GM18870 (cell line): Measurements from ENCODE around the gene TFE3.

Experiments
- ATAC-seq: cut with Tn5 transposase; IDR thresholded peaks from one replicate; pipeline ENCODE4 v1.9.1; 2021; ENCODE audit warnings: moderate library complexity; ENCODE audit not compliant: unreplicated experiment

Gene TFE3

DNA sequence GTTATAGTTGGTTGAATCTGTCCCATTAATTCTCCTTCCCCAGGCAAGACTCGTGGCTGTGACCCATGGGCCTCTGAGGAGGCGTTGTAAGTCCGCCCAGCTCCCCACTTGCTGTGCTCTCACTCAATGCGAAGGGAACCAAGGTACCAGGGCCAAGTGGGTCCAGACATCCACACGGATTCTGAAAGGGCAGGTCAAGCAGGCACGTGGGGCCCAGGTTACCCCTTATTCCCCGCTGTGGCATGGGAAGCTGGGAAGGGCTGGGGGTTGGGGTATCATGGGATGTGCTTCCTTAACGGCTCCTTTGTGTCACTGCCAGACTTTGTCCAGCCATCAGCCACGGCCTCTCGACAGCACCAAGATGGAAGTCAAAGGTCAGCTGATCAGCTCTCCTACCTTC, 18.8 kb upstream of the TFE3 start:
- no peak for ATAC-seq

DNA sequence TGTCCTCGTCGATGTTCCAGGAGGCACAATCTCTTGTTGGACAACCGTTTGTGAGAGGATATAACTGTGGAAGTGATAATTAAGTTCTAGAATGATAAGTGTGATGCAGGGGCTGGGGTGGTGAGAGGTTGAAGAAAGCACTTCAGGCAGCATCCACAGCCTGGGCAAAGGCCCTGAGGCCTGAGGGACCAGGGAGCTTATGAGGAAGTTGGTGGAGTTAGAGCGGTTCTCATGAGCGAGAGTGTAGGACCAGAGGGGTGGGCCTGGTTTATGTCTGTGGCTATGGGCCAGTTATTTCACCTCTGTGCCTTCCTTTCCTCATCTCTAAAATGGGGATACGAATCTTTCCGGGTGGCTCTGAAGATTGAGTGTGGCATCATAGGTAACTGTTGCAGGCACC, 18.3 kb upstream of the TFE3 start:
- ATAC-seq, result no peak

DNA sequence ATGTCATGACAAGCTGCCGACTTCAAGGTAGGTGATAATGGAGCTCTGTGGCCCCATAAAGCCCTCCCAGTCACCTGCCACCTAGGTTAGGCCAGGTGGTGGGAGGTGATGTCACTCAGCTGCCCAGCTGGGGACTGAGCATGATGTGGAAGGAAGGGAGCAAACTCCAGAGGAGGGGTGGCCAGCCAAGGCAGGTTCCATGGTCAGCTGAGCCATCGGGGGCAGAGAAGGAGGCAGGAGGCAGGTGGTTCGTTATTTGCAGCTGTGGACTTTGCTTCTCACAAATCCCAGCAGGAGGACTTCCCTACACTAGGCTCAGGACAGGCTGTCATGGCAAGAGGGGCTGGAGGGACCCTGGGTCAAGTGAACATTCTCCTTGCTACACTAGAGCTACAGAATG, 17.8 kb upstream of the TFE3 start:
- no peak for ATAC-seq

DNA sequence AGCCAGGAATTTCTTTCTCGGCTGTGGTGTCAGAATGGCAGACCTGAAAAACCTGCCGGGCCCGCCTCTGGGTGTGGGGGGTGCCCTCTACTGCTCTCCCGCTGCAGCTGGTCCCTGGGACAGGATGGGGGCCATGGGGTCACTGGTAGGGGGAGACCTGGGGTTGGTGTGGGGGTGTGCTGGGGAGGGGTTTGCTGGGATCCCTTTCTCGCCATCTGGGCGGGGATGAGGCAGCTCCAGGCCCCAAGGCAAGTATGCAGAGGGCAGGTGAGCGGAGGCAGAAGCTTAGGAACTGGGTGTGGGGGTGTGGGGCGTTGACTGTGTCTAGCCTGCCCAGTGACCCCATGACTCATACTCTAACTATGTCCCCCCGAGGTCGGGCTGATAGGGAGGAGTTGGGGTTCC, 16.5 kb upstream of the TFE3 start:
- ATAC-seq, result no peak

DNA sequence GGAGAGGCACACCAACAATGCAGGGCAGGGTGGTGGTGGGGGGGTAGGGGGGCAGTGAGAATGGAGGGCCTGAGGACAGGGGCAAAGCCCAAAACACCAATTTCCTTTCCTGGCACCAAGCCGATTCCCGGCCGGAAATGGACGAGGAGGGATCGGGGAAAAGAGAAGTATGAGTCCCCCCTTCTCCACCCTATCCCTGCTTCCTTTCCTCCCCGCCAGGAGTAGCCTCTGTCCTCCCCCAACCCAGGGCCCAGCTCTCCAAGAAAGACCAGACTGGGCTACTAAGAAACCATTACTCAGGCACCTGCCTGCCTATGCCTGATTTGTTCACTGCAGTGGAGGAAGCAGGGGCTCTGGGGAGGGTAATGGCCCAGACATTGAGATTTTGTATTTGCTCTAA, 16.0 kb upstream of the TFE3 start:
- no peak for ATAC-seq

DNA sequence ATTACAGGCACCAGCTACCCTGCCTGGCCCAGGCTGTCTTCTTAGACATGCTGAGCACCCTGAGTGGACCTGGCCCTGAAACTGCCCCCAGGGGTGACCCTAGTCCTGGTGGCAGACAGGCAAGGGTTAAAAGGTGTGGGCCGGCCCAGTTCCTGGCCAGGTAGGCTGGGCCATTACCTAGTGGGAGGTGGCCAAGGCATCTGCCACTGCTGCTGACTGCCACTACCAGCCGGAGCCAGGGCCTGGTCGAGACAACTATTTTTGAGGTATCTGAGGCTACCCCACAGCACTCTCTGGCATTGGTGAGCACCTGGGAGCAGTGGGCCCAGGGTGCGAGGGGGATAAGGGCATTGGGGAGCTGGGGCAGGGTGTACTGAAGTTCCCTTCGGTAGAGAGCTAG, 15.6 kb upstream of the TFE3 start, which contains the start of gene CCDC120:
TSS of gene CCDC120 (plus strand) at position 206 of the 400 bp plus-strand sequence. CDS start 3,043 bp downstream, outside the sequence.
- no peak for ATAC-seq

DNA sequence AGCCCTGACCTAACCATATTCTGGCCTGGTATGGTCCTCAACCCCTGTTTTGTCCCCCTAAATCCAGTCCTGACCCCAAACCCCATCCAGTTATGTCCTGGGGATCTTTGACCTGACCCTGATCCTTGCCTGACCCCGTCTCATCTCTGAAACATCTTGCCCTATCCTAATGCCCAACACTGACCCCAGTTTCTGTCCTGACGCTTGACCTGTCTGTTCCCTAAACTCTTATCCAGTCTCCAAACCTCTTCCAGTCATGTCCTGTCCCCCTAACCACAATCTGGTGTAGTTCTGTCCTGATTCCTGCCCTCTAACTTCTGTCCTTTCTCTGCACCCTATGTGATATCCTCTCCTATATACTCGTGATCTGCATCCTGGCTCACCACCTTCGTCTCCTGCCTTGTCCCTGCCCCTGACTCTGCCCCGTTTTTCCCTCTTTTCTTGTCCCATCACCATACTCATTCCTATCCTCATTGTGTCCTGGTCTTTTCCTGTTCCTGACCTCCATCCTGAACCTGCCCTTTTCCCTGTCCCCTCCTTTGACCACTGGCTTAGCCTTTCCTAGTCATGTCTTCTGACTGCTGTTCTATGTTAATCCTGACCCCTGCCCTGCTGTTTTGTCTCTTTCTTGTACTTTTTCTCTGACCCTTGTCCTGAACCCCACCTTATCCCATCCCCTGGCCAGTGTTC, 11.1 kb upstream of the TFE3 start:
- no peak for ATAC-seq

DNA sequence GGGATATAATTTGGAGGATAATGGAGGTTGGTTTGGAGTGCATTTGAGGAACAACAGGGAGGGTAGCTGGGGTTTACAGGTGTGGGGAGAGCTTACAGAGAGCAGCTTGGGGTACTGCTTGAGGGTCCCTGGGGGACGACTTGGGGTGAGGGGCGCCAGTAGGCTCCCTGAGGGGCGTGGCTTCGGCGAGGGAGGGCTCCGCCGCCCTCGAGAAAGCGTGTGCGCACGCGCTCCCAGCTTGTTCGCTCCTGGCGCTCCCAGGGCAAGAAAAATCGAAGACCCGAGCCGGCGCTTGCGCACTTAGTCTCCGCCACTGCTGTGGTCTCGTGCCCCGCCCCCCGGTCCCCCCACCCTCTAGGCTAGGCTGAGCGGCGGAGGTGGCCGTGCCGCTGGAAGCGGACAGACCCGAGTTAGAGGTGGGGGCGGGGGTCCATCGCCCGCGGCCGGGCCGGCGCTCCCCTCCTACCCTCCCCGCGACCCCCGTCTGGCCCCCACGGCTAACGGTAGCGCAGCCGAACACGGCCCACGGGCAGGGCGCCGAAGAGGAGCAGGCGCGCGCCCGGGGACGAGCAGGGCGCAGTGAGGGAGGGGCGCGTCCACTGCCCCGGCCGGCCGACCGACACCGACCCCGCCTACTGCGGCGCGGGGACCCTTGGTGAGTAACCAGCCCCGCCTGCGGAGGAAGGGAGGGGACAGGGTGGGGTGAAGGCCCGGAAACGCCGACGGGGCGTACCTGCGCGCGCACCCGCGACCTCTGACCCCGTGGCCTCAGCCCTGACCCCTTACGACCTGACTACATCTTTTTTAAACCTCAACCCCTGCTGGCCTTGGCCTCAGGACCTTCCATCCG, 10.3 kb upstream of the TFE3 start:
- ATAC-seq, result no peak

DNA sequence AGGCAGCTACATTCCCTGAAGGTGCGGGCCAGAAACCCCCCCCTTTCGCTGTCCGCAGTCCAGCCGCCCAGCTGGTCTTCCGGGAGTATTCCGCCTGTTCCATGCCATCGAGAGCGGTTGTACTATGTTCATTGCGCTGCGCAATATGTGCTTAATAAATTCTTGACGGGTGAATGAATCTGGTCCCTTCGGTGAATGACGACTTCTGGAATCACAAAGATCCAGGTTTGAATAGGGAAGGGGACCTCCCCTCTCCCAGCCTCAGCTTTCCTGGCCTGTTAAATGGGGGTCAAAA, 777 bp upstream of the TFE3 start:
- ATAC-seq, result no peak

DNA sequence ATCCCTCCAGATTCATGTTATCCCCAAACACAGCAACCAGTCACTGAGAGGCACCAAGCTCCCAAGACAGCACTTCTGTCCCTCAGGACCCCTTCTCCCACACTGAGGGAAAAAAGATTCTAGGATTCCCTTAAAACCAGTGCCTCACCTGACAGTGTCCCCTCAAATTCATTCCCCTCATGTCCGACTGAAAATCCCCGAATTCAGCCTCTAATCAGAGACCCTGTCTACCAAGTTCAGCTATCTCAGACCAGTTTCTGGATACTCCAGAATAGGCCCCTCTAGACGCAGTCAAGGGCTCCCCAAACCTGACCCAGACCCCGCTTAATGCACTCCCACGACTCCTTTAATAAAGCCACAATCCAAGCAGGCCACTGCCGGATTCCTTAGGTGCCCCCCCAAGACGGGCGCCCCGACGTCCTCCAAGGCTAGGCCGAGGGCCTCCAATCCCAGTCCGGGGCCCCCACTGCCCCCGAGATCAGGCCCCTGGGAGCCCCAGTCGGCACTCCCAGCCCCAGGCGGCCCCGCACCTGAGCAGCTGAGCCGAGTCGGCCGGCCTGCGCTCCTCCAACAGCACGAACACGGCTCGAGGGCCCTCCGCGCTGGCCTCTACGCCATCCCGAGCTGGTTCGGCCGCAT, 457 bp downstream of the TFE3 start:
- no peak for ATAC-seq

DNA sequence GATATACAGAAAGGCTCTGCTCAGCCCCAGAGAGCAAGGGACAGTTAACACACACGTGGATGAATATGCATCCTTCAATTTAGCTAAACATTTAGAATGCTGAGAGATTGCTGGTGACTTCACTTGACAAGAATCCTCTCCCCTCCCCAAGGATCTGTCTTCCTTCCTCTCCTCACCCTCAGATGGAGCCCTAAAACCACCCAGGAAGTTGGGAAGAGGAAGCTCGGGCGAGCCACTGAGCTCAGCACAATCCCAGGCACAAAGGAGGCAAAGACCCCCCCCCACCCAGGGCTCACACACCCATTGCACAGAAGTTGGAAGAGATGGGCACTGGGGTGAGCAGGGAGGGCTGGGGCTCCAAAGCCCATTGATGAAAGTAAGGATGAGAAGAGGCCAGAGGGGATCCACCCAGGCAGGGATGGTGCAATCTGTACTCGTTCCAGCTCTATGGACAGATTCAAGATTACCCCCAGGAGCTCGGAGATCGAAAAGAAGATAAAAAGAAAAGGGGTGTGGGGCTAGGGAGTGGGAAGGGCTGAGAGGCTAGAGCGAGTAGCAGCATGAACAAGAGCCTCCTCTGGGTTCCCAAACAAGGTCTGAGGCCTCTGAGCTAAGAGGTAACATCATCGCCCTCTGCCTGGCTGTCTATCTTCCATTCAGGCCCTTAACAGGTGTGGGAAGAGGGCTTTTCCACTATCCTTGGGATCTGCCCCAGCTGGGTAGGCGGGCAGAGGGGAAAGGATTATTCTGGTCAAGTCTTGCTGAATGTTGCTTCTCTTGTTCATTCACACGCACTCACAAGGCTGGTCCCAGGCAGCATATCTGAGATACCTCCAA, 1.2 kb downstream of the TFE3 start:
- ATAC-seq, result no peak

DNA sequence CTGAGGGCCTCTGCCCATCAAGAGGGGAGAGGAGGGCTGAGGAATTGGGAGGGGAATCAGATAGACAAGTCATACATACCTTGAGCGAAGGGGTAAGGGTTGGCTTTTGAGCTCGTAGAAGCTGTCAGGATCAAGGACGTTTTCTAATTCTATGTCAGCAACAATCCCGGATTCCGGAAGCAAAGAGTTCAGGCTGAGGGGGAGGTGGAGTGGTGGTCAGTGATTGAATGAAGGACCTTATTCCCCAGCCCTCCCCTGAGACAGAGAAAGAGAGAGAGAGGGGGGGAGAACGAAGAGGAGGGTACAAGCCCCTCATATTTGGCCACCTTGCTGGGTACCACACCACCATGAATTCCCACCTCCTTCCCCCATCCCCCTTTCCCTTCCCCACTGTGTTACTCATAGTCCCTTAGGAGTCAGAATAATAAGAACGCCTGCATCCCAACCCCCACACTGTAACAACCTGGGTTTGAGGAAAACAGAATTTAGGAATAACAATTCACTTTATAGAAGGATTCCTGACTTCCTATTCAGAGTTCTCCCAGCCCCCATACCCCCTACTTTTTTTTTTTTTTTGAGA, 2.7 kb downstream of the TFE3 start:
- no peak for ATAC-seq

DNA sequence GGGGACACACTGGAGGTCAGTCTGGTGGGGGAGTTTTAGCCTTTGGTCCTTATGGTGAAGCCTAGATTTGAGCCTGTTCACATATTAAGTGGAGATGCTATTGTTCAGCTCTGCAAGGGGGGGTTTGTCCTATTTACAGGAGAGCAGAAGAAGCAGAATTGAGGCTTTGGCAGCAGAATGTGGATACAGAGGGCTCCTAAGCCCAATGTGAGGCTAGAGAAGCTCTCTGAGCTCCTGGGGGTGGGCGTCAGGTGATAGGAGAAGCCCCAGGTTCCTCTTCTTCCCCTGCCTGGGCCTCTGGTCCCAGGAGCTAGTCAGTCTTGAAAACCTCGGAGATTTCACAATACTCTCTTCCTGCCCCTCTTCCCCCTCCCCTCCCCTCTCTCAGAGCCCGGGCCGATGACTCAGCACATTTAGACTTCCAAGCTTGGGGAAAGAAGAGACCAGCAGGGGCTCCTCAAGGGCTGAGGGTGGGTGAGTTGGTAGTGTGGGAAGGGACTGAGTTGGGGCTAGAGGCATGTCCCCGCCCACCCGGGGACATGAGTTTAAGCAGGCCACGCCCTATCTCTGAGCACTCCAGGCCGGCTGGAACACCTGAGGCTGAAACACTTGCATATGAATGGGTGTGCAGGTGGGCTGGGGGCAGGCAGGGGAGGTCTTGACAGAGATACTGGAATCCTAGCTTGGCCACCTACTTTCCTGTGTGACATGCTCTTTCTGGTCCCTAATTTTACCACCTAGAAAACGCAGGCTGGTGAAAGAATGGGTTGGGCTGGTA, 3.4 kb downstream of the TFE3 start:
- ATAC-seq, result no peak

DNA sequence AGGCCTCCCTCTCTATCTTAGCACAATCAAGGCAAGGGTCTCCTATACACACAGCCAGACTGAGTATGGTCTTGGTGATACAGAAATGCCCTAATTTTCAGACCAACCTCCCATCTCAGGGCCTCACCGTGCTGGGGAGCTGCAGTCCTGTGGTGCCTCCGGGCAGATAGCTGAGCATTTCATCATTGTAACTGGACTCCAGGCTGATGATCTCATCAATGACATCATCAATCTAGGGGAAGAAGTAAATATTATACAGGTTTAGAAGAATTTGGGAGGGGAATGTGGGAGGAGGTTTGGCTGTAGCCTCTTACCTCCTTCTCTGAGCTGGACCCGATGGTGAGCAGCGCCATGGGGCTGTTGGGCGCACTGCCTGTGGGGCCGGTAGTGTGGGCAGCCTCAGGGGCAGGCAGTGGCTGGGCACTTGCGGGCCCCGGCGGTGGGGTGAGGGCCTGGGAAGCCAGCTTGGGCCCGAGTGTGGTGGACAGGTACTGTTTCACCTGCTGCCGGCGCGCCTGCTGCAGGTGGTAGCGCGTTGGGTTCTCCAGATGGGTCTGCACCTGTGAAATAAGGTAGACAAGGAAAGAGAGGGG, 5.2 kb downstream of the TFE3 start:
- no peak for ATAC-seq

DNA sequence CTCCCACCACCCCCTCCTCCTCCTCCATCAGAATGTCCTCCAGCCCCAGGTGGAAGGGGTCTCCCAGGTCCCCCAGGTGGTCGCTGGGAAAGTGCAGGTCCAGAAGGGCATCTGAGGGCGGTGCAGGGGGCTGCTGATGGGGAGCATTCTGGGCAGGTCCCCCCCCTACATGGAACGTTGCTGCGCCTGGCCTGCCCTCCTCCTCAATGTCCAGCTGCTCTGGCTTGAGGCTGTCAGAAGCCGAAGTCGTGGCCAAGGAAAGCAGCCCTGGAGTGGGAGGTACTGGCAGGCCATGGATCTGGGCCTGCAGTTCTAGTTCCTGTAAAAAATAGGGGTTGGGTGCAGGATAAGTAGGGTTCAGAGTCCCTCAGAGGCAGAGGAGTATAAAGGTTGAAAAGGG, 12.9 kb downstream of the TFE3 start:
- no peak for ATAC-seq

DNA sequence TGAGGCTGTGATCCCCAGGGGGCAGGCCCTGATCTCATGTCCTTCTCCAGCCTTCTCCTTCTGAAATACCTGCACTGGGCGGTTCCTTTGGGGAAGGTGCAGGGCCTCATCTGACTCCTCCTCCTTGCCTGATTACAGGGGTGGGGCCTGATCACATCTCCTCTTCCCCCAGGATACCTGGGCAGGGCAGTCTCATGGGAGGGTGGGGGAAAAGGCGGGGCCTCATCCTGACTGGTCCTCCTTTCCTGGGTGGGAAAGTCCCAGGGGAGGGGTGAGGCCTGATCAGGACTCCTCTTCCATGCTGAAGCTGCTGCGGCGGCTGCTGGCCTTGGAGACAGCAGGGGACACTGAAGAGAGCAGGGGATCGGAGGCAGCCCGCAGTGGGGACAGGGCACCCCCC, 13.3 kb downstream of the TFE3 start:
- no peak for ATAC-seq

DNA sequence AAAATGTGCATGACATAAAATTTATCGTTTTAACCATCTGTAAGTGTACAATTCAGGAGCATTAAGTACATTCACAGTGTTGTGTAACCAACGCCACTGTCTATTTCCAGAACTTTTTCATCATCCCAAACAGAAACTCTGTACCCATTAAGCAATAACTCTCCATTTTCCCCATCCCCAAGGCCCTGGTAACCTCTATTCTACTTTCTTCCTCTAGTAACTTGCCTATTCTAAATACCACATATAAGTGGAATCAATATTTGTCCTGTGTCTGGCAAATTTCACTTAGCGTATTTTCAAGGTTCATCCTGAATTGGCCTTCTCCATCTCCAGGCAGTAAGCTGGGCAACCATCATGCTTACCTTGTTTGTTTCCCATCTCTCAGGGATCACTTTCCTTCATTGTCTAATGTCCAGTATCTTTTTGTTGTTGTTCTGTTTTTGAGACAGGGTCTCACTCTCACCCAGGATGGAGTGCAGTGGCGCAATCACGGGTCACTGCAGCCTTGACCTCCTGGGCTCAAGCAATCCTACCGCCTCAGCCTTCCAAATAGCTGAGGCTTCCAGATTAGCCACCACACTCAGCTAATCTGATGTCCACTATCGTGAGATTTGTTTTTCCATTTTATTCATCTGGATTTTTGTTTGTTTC, 23.4 kb downstream of the TFE3 start:
- ATAC-seq, result no peak

DNA sequence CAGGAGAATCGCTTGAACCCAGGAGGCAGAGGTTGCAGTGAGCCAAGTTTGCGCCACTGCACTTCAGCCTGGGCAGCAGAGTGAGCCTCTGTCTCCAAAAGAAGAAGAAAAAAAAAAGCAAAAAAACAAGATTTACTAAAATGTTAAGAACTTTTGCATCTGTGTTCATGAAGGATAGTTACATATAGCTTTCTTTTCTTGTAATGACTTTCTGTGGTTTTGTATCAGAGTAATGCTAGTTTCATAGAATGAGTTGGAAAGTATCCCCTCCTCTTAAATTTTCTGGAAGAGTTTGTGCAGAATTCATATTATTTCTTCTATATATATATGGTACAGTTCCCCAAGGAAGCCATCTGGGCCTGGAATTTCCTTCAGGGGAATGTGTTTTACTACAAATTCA, 24.1 kb downstream of the TFE3 start:
- no peak for ATAC-seq

DNA sequence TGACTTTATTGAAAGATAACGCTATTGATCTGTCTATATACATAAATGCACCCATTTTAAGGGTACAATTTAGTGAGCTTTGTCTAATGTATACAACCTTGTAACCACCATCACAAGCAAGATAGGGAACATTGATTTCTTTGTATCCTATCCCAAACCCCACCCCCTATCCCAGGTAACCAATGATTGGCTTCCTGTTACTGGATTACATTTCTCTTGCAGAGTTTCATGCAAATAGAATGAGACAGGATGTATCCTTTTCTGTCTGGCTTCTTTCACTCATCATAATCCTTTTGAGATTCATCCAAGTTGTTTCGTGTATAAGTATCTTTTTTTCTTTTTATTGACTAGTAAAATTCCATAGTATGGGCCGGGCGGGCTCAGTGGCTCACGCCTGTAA, 39.5 kb downstream of the TFE3 start:
- ATAC-seq, result no peak
